Measurements from ENCODE around the gene SGIP1.

- TF ChIP-seq EZH2 (IDR thresholded peaks at IDR 0.05) (no peak), CTCF (IDR thresholded peaks at IDR 0.05) (no peak), EZH2phosphoT487 (IDR thresholded peaks at IDR 0.05) (no peak)
Measured at GRCh38 chr1:66628926-66629325, 95.0 kb downstream of the SGIP1 start.

Measured in neural progenitor cell (in vitro differentiated cells).